ENCODE measurements around the gene SUGCT. TPM values are rescaled to one million over a fixed set of nuclear protein-coding genes. Genes with fewer than 3 reads are reported as not detected.

The SUGCT gene
- total RNA-seq, 1 donor from 2014 or later, result 11.8 TPM

DNA sequence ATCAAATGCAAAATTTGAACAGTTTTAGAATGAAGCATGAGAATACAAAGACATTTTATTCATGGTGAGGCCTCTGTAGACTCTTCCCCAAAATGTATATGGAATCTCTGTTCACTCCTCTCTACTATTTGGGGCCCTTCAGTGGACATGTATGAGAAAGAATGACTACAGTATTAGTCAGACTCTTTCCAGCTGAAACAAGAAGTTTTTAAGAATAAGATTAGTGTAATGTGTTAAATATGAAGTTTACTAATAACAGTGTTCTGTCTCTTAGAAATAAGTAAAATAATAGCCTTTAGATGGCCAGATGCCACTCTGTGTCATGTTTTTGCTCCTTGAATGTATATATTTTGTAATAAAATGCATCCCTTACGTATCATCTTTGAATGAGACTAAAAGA lies 585.6 kb downstream of the SUGCT start:
- DNase-seq (ENCODE audit: low read depth), result no peak

GRCh38 chr7:40721342-40721949 lies 586.6 kb downstream of the SUGCT start:
- DNase-seq (ENCODE audit: low read depth), result no peak

GRCh38 chr7:40722242-40722641 lies 587.4 kb downstream of the SUGCT start:
- DNase-seq (ENCODE audit: low read depth), result no peak

GRCh38 chr7:40723829-40724228 lies 589.0 kb downstream of the SUGCT start:
- DNase-seq (ENCODE audit: low read depth), result no peak

DNA sequence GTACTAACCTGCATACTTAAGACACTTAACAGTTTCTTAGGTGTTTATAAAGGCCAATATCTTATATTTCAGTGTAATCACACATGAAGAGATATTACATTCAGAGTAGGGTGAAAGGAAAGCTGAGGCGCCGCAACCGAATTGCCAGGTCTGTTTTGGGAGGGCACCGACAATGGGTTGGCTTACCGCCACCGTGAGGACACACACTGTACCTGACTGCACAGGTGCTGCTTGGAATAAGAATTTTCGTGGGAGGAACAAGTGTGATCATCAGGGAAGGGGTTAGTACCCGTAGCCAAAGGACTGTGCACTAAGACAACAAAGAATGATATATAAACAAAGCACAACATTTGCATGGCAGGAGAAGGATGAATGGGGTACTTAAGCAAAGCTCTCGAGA lies 591.8 kb downstream of the SUGCT start:
- no peak for DNase-seq (ENCODE audit: low read depth)

DNA sequence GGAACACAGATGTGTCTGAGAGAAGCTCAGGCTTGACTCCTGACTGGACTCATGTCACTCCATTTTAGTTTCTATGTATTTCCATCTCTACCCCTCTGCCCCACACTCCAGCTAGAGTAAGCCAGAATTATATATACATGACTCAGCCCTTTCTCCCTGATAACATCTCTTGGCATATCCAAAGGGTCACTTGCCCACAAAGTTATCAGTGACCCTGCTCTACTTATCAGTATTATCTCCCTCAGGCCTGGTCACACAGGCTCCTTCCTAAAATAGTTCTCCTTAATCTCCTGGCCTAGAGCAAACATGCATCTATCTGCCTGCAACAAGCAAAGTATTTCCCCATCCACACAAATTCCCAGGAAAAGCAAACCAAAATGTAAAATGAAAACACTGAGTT lies 598.3 kb downstream of the SUGCT start:
- no peak for DNase-seq (ENCODE audit: low read depth)

DNA sequence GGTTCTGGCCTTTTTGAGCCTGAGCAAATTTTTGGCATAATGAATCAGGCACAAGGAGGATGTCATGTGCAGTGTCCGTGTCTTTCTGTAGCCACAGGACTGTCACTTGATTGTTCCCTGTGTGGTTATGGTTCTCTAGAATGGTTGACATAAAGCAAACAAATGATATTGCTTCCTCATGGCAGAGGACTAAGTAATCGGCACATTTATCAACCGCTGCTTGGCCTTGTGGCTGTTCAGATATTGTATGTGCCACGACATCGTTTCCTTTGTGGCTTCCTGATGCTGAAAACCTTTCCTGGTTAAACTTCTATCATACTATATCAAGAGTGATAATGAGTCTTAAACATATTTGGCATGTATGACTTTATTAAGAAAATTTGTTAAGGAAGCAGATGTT lies 598.8 kb downstream of the SUGCT start:
- DNase-seq (ENCODE audit: low read depth), result no peak

DNA sequence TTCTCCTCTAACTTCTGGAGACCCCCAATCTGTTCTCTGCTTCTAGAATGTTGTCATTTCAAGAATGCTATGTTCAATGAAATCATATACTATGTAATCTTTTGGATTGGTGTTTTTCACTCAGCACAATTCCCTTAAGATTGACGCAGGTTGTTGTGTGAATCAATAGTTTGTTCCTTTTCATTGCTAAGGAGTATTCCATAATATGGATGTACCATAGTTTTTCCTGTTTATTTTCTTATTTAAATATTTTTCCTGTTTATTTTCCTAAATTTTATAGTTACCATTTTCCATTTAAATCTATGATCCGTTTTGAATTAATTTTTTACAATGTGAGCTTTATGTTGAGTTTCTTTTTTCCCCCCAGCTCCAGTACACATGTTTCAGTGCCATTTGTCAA lies 604.5 kb downstream of the SUGCT start:
- DNase-seq (ENCODE audit: low read depth), result no peak

DNA sequence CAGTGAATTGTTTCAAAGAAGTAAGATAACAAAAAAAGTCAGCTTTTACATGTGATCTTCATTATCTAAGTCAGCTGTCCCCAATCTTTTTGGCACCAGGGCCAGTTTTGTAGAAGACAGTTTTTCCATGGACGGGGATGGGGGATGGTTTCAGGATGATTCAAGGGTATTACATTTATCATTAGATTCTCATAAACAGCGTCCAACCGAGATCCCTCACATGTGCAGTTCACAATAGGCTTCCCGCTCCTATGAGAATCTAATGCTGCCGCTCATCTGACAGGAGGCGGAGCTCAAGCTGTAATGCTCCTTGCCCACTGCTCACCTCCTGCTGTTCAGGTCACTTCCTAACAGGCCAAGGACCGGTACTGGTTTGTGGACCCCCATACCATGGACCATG lies 607.5 kb downstream of the SUGCT start:
- no peak for DNase-seq (ENCODE audit: low read depth)

DNA sequence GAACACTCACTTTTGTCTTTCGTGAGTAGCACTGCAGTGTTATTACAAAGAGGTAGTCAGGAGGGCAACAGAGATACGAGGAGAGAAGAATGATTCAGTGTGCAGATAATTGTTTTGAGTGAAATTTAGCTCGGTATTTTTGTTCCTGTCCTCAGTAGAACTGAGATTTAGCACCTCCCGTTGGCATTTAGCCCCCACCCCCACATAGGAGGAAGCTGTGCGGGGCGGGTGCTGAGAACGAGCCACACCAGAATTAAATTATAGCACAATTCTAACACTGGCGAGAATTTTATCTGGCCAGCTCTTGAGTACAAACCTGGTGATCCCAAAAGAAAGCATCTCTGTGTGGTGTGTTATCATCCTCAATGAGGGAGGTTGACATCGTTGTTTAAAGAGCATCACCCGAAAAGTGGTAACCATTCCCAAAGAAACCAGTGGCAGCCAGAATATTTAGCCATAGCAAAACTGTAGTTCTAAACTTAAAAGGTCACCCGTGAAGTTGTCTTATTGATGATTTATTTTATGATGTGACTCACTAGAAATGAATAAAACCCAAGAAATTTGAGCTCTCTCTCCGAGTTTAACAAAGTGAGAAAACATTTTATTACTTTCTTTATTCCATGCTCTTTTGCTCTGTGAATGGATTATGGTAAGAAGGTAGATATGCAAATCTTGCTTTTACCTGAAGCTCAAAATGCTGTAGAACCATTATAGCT lies 612.2 kb downstream of the SUGCT start:
- no peak for DNase-seq (ENCODE audit: low read depth)

- no peak for DNase-seq (ENCODE audit: low read depth)
Measured at GRCh38 chr7:40747856-40748255, 613.1 kb downstream of the SUGCT start.

- no peak for DNase-seq (ENCODE audit: low read depth)
Measured at GRCh38 chr7:40749877-40750276, 615.1 kb downstream of the SUGCT start.

DNA sequence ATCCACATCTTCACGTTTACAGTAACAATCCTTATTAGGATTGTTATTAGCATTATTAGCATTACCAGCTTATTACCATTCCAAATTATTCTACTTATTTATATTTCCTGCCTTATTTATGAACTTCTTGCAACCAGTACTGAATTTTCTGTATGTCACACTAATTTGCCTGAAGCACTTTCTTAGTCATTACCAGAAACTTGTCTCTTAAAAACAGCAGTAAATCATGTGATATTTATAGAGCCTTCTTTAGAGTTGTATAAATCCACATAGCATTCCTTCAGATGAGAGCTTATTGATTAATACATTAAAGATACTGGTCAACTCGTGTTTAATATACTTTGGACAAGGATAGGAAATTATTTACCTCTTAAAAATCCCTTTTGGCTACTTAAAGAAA lies 618.6 kb downstream of the SUGCT start:
- DNase-seq (ENCODE audit: low read depth), result peak; percentile 33

- no peak for DNase-seq (ENCODE audit: low read depth)
Measured at GRCh38 chr7:40755438-40755837, 620.6 kb downstream of the SUGCT start.

DNA sequence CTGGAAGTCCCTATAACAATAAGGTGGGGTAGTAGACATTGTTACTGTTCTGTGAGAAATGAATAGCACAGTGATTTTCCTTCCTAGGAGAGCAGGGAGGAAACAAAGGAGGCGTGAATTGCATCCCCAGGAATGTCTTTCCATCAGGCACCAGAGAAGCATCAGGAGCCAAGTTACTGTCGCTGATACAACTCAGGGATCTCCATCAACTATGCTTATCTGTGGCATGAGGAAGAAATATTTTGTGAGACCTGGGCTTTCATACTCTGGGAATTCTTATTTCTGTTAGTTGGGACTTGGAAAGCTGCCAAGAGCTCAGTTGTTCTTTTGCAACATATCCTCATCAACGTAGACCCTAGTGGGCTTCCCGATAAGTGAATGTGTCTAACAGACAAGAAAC lies 622.3 kb downstream of the SUGCT start:
- no peak for DNase-seq (ENCODE audit: low read depth)

DNA sequence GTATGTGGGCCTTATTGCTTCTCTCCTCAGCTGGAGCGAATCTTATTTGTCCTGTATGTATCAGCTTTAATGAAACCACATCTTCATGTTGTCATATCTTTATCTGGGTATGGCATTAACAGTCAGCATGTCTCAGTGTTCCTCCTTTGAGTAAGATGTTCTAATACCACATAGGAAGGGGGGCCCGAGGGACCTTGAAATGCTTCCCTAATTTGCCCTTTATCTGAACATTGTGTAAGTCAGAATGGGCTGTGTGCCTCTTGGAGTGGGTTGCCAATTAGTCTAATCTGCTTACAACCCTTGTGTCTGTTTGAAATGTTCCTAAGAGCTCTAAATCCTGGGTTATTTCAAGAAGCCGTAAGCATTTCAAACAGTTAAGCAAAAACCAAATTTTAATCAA lies 623.8 kb downstream of the SUGCT start:
- no peak for DNase-seq (ENCODE audit: low read depth)

DNA sequence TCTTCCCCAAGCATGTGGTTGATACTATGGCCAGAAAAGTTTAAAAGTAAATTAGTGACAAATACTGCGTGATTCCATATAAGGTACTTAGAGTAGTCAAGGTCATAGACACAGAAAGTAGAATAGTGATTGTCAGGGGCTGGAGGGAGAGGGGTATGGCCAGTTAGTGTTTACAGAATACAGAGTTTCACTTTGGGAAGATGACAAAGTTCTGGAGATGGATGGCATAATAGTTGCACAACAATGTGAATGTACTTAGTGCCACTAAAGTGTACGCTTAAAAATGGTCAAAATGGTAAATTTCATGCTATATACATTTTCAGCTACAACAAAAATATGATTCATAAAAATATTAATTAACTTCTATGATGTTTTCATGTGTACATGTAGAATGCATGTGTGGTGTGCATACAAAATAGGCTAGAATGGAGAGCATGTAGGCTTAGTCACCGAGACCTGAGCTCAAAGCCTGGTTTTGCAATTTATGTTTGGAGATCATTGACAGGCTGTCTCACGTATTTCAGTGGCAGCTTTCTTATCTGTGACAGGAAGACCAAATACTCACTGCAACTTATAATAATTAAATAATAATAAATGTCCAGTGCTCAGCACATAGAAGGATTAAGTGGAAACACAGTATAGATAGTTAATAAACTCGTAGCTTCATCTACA lies 625.6 kb downstream of the SUGCT start:
- DNase-seq (ENCODE audit: low read depth), result peak; percentile 84

DNA sequence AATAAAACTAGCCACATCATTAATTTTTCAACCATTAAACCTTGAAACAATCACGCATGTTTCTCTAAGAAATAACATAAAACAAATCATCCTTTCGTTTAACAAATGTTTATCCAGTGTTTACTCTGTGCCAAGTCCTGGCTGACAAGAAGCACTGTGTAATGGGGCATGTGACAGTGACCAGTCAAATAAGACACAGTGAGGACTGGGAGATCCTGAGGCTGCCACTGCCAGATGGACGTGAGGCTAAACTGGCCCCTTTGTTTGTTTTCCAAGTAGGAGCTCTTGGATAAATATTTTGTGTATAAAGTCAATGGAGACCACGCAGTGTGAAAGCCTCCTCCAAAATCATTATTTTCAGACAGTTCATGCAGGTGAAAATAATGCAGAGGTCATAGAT lies 626.2 kb downstream of the SUGCT start:
- peak; percentile 29 for DNase-seq (ENCODE audit: low read depth)

DNA sequence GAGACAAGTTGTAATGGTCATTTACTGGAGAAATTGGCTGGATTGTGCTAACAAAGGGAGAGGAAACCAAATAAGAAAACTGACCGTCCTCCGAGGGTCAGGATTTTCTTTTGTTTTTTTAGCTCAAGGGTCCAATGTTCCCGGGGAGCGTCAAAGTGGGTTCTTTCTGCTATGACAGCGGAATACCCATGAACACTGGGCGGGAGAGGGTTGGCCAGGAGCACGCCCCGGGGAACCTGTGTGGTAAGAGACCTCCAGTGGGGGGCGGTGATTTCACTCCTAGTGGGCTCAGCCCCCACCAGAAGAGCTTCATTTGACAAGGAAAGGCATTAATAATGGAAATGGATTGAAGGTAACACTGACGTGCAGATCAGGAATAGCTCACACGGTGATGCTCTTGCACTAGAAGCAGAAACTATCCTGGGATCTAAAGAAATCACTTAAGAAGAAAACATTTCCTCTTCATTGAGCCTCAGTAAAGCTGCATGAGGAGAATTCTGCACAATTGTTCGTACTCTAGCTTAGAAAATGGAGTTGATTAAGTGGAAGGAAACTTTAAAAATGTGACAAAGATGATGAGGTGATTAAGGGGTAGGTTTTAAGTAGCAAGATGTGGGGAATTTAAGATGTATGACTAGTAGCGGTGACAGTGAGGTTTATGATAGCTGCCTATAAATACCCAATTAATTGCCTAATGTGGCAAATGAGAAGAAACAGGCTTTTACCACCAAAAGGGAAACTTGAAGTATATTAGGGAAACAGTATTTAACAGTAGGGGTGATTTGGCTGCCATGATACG lies 627.2 kb downstream of the SUGCT start:
- no peak for DNase-seq (ENCODE audit: low read depth)

DNA sequence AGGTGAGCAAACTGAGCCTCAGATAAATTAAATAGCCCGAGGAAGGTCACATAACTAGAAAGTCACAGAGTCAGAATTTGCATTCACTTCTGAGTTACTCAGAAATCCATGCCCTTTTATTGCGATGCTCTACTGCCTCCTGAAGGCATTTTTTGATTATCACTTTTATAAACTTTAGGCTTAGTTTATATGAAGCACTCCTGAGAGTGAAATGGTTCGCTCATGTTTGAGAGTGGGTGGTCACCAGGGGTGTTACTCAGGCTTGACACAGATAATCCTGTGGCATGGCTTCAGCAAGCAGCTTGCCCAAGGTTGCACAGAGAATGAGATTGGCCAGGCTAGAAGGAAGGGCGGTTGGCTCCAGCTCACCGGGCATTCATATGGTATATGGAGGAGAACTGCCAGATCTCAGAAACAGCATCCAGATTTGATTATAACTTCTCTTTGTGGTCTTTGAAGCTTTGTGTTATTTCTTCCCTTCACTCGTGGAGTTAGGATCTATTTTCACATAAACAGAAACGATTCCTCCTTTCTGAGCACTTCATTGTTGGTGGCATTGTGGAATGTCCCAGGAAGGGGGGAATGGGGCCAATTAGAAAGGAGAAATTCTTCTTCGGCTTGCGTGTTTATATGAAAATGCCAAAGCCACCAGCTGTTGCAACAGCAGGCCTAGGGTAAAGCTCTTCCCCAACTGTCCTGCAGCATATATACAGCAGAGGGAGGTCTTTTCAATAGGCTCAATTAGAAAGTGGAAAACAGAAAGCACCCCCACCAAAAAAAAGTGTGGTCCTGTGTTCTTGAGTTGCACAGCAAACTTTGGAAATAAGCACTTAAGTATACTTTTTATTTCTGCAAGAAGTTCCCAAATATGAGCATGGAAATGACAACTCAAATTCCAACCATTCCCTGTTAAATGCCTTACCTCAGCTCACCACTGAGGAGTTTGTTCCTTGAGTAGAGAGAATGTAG lies 628.8 kb downstream of the SUGCT start:
- DNase-seq (ENCODE audit: low read depth), result no peak

DNA sequence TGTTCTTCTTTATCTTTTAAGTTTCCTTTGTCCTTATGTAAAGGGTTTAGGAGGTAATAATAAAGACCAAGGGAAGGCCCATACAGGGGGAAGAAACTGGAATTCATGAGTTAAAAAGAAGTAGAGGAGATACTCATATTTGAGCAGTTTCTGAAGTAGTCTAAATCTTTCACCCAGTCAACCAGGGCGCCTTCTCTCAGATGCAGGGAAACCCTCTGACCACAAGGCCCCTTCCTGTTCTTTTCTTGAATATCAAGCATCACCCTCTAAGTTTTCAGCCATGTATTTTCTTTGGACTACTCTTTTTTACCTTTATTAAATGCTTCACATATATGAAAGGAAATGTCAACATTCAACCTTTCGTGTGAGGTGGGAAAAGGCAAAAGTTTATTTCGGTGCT lies 630.8 kb downstream of the SUGCT start:
- no peak for DNase-seq (ENCODE audit: low read depth)
